Stomach smooth muscle (tissue), 2 donors: ENCODE results near the gene GPR158.
A peak's percentile ranks its signal among the peaks of the same experiment; 100 is the strongest.
"Not testable (repeated sequence)": the region's sequence is repeated elsewhere in the genome, so short reads cannot be mapped to it uniquely, and the experiment has no call there.

ENCODE experiments used
- H3K27ac ChIP-seq: one replicate; pipeline ENCODE4 v1.7.0; 2013; ENCODE audit warnings: mild to moderate bottlenecking, low read length, inconsistent platforms
- H3K27me3 ChIP-seq, 2 donors: one replicate each; pipeline ENCODE4 v1.7.0; 2013; ENCODE audit warnings: low read length in 2 of 2; ENCODE audit not compliant: insufficient read depth in 2 of 2, control insufficient read depth in 1 of 2
- H3K36me3 ChIP-seq, 2 donors: one replicate each; pipeline ENCODE4 v1.7.0; 2013; ENCODE audit warnings: low read length in 2 of 2; ENCODE audit not compliant: control insufficient read depth in 2 of 2, insufficient read depth in 2 of 2
- H3K4me1 ChIP-seq: one replicate; pipeline ENCODE4 v1.7.0; 2013; ENCODE audit warnings: low read length; ENCODE audit not compliant: control insufficient read depth, insufficient read depth
- H3K4me3 ChIP-seq, 2 donors: one replicate each; pipeline ENCODE4 v1.7.0; 2013; ENCODE audit warnings: low read length in 2 of 2
- H3K9ac ChIP-seq, 2 donors: one replicate each; pipeline ENCODE4 v1.7.0; 2013; ENCODE audit warnings: low read length in 2 of 2, mild to moderate bottlenecking in 1 of 2
- H3K9me3 ChIP-seq, 2 donors: one replicate each; pipeline ENCODE4 v1.7.0; 2013; ENCODE audit warnings: low read length in 2 of 2; ENCODE audit not compliant: control insufficient read depth in 2 of 2
- donor health status: healthy.
- donor health status: Pancreatic carcinoma.

The GPR158 gene

GRCh38 chr10:25174461-25175230 is at the start of gene GPR158:
TSS of gene GPR158 (plus strand) at chr10:25175001. CDS start at chr10:25175421, 420 bp downstream.
- no peak within 1 kb of the TSS for H3K9ac ChIP-seq
- H3K4me1 ChIP-seq: peaks cover 18% of the 10 kb centered on the region
- no peaks in the 10 kb centered on the region for H3K9me3 ChIP-seq
- no peaks in the 10 kb centered on the region for H3K36me3 ChIP-seq
- peaks cover 36 to 42% of the 10 kb centered on the region in 2 donors for H3K27me3 ChIP-seq
- no peak within 1 kb of the TSS for H3K27ac ChIP-seq
- peak within 1 kb of the TSS; percentile 67 to 77 for H3K4me3 ChIP-seq

- Histone ChIP-seq H3K27me3 (no peaks in the 10 kb centered on the region), H3K9ac (no peak overlapping the region), H3K27ac (no peak overlapping the region), H3K36me3 (no peaks in the 10 kb centered on the region), H3K4me3 (no peak overlapping the region), H3K4me1 (no peaks in the 10 kb centered on the region), H3K9me3 (no peaks in the 10 kb centered on the region)
Observed at GRCh38 chr10:25125201-25125611, 49.6 kb upstream of the GPR158 start.

- no peak overlapping the region for H3K9ac ChIP-seq
- H3K27me3 ChIP-seq: no peaks in the 10 kb centered on the region
- no peak overlapping the region for H3K4me3 ChIP-seq
- peaks cover 0 to 3% of the 10 kb centered on the region in 2 donors for H3K9me3 ChIP-seq
- no peak overlapping the region for H3K27ac ChIP-seq
- no peaks in the 10 kb centered on the region for H3K4me1 ChIP-seq
- no peaks in the 10 kb centered on the region for H3K36me3 ChIP-seq
Observed at GRCh38 chr10:25129592-25129991, 45.2 kb upstream of the GPR158 start.

GRCh38 chr10:25130906-25131305 is 43.9 kb upstream of the GPR158 start:
- no peak overlapping the region for H3K4me3 ChIP-seq
- H3K27me3 ChIP-seq: no peaks in the 10 kb centered on the region
- H3K36me3 ChIP-seq: no peaks in the 10 kb centered on the region
- H3K9me3 ChIP-seq: peaks cover 0 to 3% of the 10 kb centered on the region in 2 donors
- no peak overlapping the region for H3K9ac ChIP-seq
- no peaks in the 10 kb centered on the region for H3K4me1 ChIP-seq
- H3K27ac ChIP-seq: no peak overlapping the region

GRCh38 chr10:25142116-25142864 is 32.5 kb upstream of the GPR158 start:
- Histone ChIP-seq H3K4me1 (no peaks in the 10 kb centered on the region), H3K27me3 (no peaks in the 10 kb centered on the region), H3K27ac (no peak overlapping the region), H3K9me3 (peaks cover 0 to 2% of the 10 kb centered on the region in 2 donors), H3K36me3 (no peaks in the 10 kb centered on the region), H3K4me3 (no peak overlapping the region), H3K9ac (no peak overlapping the region)

GRCh38 chr10:25157650-25158049 is 17.2 kb upstream of the GPR158 start:
- H3K4me3 ChIP-seq: no peak overlapping the region
- no peaks in the 10 kb centered on the region for H3K36me3 ChIP-seq
- H3K4me1 ChIP-seq: no peaks in the 10 kb centered on the region
- H3K9me3 ChIP-seq: peaks cover 0 to 3% of the 10 kb centered on the region in 2 donors
- H3K27me3 ChIP-seq: no peaks in the 10 kb centered on the region
- no peak overlapping the region for H3K27ac ChIP-seq
- no peak overlapping the region for H3K9ac ChIP-seq

- Histone ChIP-seq H3K4me1 (no peaks in the 10 kb centered on the region), H3K36me3 (no peaks in the 10 kb centered on the region), H3K27ac (no peak overlapping the region), H3K27me3 (no peaks in the 10 kb centered on the region), H3K9me3 (peaks cover 0 to 3% of the 10 kb centered on the region in 2 donors), H3K9ac (no peak overlapping the region), H3K4me3 (no peak overlapping the region)
Observed at GRCh38 chr10:25159591-25159990, 15.2 kb upstream of the GPR158 start.

GRCh38 chr10:25162391-25162790 is 12.4 kb upstream of the GPR158 start:
- Histone ChIP-seq H3K9me3 (peaks cover 0 to 3% of the 10 kb centered on the region in 2 donors), H3K9ac (no peak overlapping the region), H3K27ac (no peak overlapping the region), H3K36me3 (no peaks in the 10 kb centered on the region), H3K4me1 (no peaks in the 10 kb centered on the region), H3K4me3 (no peak overlapping the region), H3K27me3 (no peaks in the 10 kb centered on the region)

- H3K9ac ChIP-seq, H3K36me3 ChIP-seq, H3K27me3 ChIP-seq, H3K27ac ChIP-seq, H3K4me1 ChIP-seq, H3K9me3 ChIP-seq, H3K4me3 ChIP-seq: not testable (repeated sequence)
Observed at GRCh38 chr10:25163464-25163863, 11.3 kb upstream of the GPR158 start.

- Histone ChIP-seq H3K27ac (no peak overlapping the region), H3K4me1 (peaks cover 5% of the 10 kb centered on the region), H3K9ac (no peak overlapping the region), H3K36me3 (no peaks in the 10 kb centered on the region), H3K27me3 (peaks cover 0 to 3% of the 10 kb centered on the region in 2 donors), H3K9me3 (no peaks in the 10 kb centered on the region), H3K4me3 (no peak overlapping the region)
Observed at GRCh38 chr10:25169740-25170139, 5.1 kb upstream of the GPR158 start.

- Histone ChIP-seq H3K36me3 (no peaks in the 10 kb centered on the region), H3K9ac (no peak overlapping the region), H3K27me3 (peaks cover 6 to 10% of the 10 kb centered on the region in 2 donors), H3K27ac (no peak overlapping the region), H3K9me3 (no peaks in the 10 kb centered on the region), H3K4me3 (no peak overlapping the region), H3K4me1 (peaks cover 14% of the 10 kb centered on the region)
Observed at GRCh38 chr10:25170627-25171026, 4.2 kb upstream of the GPR158 start.
